ENCODE measurements around the gene RMC1. TPM values are rescaled to one million over a fixed set of nuclear protein-coding genes. Genes with fewer than 3 reads are reported as not detected.

The RMC1 gene
- total and polyA plus RNA-seq, 2 of the 13 experiments (the other 11 are each of a cell fraction or from before 2014, with no cell fraction given), result 9.4 to 19.5 TPM

GRCh38 chr18:23569299-23570063, 66.2 kb downstream of the RMC1 start (continued):
- peak; percentile 61; the same call in 1 of the 2 replicates for TF ChIP-seq ZNF646 (CRISPR knock-in tag; IDR thresholded peaks at IDR 0.05)
- TF ChIP-seq ATF4 (CRISPR knock-in tag; IDR thresholded peaks at IDR 0.05), result no peak
- no peak for TF ChIP-seq CBX5 (CRISPR knock-in tag; IDR thresholded peaks at IDR 0.05; ENCODE audit: borderline replicate concordance)
- TF ChIP-seq YEATS2 (CRISPR knock-in tag; IDR thresholded peaks at IDR 0.05; ENCODE audit: borderline replicate concordance), result peak; percentile 29; the same call in 1 of the 2 replicates
- peak; percentile 59; the same call in 1 of the 2 replicates for TF ChIP-seq ARID3A (IDR thresholded peaks at IDR 0.05; ENCODE audit: low read depth, low read length)
- TF ChIP-seq ZBTB14 (CRISPR knock-in tag; IDR thresholded peaks at IDR 0.05), result no peak
- no peak for TF ChIP-seq ZNF678 (CRISPR knock-in tag; IDR thresholded peaks at IDR 0.05)
- TF ChIP-seq ZNF768 (CRISPR knock-in tag; IDR thresholded peaks at IDR 0.05), result peak; percentile 34; the same call in 1 of the 2 replicates
- no peak for TF ChIP-seq FOSL1 (CRISPR knock-in tag; IDR thresholded peaks at IDR 0.05; ENCODE audit: borderline replicate concordance)
- peak; percentile 58; the same call in 1 of the 2 replicates for TF ChIP-seq ZMYM3 (CRISPR knock-in tag; IDR thresholded peaks at IDR 0.05)
- peak; percentile 65 for TF ChIP-seq AHDC1 (CRISPR knock-in tag; IDR thresholded peaks at IDR 0.05; ENCODE audit: borderline replicate concordance)

Data from HepG2 (cell line).